GM18502 (cell line): Measurements from ENCODE around the gene NME8.

Experiments
- ATAC-seq: cut with Tn5 transposase; IDR thresholded peaks from one replicate; pipeline ENCODE4 v1.9.1; 2021; ENCODE audit warnings: mild to moderate bottlenecking; ENCODE audit not compliant: unreplicated experiment, poor library complexity

The NME8 gene

GRCh38 chr7:37930226-37930948, 82.0 kb downstream of the NME8 start:
- no peak for ATAC-seq

DNA sequence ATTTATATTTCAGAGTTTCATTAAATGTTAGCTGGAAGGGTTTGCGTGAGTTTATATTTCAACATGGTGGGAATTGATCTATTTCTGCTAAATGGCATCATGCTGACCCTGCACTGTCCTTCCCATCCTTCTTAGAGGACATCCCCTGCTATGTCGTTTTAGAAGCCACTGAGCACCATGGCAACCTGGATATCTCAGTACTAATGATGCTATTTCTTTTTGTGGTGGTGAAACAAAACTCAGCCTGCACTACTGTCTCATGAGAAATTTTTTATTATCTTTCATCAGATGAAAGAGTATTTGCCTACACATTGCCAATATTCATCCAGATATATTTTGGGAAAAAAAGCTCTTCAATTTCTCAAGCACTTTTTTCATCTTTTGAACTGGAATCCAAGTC, 84.1 kb downstream of the NME8 start:
- ATAC-seq = no peak

DNA sequence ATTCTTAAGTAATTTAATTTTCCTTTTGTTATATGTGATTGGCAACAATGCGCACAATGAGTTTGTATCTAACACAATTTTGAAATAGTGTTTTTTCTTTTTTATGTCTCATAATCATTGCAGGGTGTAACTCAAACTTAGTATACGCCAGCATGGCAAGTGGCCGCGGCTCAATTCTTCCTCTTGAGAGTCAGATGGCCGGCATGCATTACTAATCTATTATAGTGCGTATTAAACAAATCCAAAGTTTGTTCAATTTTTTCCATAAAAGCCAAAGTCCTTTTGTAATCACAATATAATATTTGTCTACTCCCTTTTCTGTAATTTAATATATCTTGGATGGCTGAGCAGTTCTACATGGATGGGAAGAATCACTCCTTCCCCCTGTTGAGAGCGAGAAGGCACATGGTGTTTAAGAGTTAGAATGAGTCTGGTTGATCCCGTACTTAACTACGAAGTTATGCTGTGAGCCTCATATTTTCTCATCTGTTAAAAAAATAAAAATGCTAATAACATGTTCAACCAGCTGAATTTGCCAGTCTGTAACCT, 84.7 kb downstream of the NME8 start:
- ATAC-seq = no peak

DNA sequence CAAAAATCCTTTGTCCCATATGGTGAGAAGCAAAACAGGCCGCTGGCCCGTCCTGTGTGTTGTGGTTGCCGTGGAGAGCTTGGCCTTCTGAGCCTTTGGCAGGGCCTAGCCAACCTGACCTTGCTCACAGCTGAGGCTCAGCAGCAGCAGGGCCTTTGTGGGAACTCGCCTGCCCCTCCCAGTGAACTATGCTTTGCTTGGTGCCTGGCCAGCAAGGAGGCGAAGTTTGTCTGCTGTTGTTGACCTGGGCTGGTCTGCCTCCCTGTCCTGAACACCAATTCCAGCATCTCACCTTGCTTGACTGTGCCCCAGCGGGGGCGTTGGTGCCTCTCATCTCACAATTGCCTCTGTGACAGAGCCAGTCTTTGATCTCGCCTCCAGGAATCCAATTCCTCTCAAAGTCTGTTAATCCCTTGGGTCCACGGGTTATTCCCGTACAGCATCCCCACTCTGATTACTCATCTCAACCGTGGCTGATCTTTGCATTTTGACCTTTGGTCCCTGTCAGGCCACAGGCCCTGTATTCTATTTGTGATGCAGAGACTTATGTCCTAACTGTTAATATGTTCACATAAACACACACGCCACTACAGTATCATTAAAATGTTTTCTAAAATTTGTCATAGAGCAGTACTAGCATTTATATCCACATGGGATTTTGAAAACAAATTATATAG, 94.7 kb downstream of the NME8 start:
- ATAC-seq = no peak

DNA sequence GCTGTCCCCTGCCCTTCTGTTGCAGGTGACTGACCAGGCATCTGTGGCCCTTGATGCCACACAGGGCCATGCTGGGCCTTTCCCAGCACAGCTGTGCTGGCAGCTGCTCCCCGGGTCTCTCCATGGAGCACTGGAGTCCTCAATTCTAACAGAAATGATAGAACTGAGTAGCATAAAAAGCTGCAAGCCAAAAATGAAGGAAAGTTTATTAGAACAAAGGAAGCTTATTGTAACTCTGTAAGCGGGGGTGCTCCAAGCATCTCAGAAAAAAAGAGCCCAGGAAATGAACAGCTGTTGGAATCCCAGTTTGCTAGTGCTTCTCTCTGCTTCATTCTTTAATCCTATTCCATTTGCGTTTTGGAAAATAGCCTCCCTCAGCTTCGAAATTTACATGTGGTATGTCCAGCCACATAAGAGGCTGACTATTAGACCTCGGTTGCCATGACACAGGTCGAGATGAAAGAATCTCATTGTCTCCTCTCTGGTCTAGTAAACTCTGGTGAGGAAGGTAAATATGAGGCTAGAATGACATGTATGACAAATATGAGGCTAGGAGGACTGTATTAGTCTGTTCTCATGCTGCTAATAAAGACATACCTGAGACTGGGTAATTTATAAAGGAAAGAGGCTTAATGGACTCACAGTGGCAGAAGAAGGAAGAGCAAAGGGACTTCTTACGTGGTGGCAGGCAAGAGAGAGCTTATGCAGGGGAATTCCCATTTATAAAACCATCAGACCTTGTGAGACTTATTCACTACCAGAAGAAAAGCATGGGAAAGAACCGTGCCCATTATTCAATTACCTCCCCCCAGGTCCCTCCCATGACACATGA, 95.7 kb downstream of the NME8 start:
- ATAC-seq = no peak

GRCh38 chr7:37944737-37945054, 96.3 kb downstream of the NME8 start:
- no peak for ATAC-seq

DNA sequence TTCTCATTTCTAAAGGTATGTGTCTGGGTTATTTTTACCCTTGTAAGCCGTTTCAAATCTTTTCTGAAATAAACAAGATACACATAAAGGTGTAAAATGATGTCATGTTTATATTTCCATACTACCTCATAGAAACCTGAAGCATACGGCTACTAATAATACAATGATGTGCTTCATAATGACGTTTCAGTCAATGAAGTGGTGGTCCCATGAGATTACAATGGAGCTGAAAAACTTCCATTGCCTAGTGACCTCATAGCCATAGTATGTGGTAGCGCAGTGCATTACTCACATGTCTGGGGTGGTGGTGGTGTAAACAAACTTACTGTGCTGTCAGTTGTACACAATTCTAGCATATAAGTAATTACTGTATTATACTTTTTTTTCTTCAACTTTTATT, 96.9 kb downstream of the NME8 start:
- ATAC-seq = no peak

GRCh38 chr7:37947138-37947940, 98.9 kb downstream of the NME8 start:
- ATAC-seq = no peak

DNA sequence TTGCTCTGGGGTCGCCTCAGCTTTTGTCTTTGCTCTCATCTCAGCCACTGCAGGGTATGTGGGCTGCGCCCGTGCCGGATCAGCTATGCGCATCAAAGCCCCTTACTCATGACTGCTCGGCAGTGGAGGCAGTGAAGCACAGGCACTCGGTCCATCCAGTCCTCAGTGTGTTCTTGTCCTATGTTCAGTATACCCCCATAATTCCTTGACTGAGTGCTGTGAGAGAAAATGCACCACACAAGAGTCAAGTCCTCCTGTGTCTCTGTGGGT, 99.5 kb downstream of the NME8 start:
- ATAC-seq = no peak
